Thymus (tissue), 11 donors: ENCODE results near the gene GPR32. TPM values are rescaled to one million over a fixed set of nuclear protein-coding genes. Genes with fewer than 3 reads are reported as not detected.

Experiments
- DNase-seq, 9 donors: peaks; one replicate each; pipeline ENCODE4 v3.0.0-alpha.2; 2013; ENCODE audit warnings: low spot score in 9 of 9, low read depth in 6 of 9, missing footprints in 1 of 9
- H3K27ac ChIP-seq, 2 donors: one replicate each; pipeline ENCODE4 v1.5.1; 2013; ENCODE audit warnings: control low read depth in 1 of 2, low read depth in 1 of 2, low read length in 1 of 2, mild to moderate bottlenecking in 1 of 2, moderate library complexity in 1 of 2
- H3K27me3 ChIP-seq, 2 donors: one replicate each; pipeline ENCODE4 v1.5.1; 2013; ENCODE audit warnings: low read length in 1 of 2; ENCODE audit not compliant: control insufficient read depth in 2 of 2, insufficient read depth in 1 of 2
- H3K36me3 ChIP-seq, 2 donors: one replicate each; pipeline ENCODE4 v1.5.1; 2013; ENCODE audit warnings: low read length in 1 of 2, mild to moderate bottlenecking in 1 of 2, moderate library complexity in 1 of 2; ENCODE audit not compliant: control insufficient read depth in 2 of 2, insufficient read depth in 2 of 2
- H3K4me1 ChIP-seq, 2 donors: one replicate each; pipeline ENCODE4 v1.5.1; 2013; ENCODE audit warnings: low read length in 2 of 2; ENCODE audit not compliant: control insufficient read depth in 2 of 2, insufficient read depth in 2 of 2
- H3K4me3 ChIP-seq, 2 donors: one replicate each; pipeline ENCODE4 v1.5.1; 2013; ENCODE audit warnings: low read length in 2 of 2, control low read depth in 1 of 2, mild to moderate bottlenecking in 1 of 2
- H3K9me3 ChIP-seq, 2 donors: one replicate each; pipeline ENCODE4 v1.5.1; 2013; ENCODE audit warnings: low read length in 1 of 2, mild to moderate bottlenecking in 1 of 2; ENCODE audit not compliant: control insufficient read depth in 2 of 2, insufficient read depth in 1 of 2
- WGBS: extraction: QIAGEN DNeasy Blood & Tissue Kit; methylation state at CpG from one replicate; pipeline ENCODE4 v1.1.7; 2013; 5-methylcytosine and 5-hydroxymethylcytosine counted together
- polyA plus RNA-seq: library from polyadenylated mRNA; stranded (reverse); fragments of 200-250 nt; gene quantifications from one replicate; pipeline ENCODE4 v1.2.3, GENCODE V29; 2013
- total RNA-seq: library from RNA; stranded (reverse); fragments of 120-200 nt; gene quantifications from one replicate; pipeline ENCODE4 v1.2.4, GENCODE V29; 2013
- donor health status: healthy.

The GPR32 gene
- total and polyA plus RNA-seq, 2 donors: 0.07 TPM; not detected in 1

- Histone ChIP-seq H3K9me3 (no peaks in the 10 kb centered on the region), H3K36me3 (peaks cover 37 to 42% of the 10 kb centered on the region in 2 donors), H3K27me3 (peaks cover 0 to 7% of the 10 kb centered on the region in 2 donors), H3K4me1 (peaks cover 0 to 10% of the 10 kb centered on the region in 2 donors), H3K4me3 (no peak overlapping the region), H3K27ac (no peak overlapping the region)
- WGBS: 77% methylated on average over 18 of the region's 18 CpGs
- no peak for DNase-seq
Observed at GRCh38 chr19:50794876-50795663, 24.8 kb downstream of the GPR32 start.

GRCh38 chr19:50795664-50796073, 25.4 kb downstream of the GPR32 start:
- WGBS: 82% methylated on average over 4 of the region's 4 CpGs
- peaks cover 41 to 45% of the 10 kb centered on the region in 2 donors for H3K36me3 ChIP-seq

GRCh38 chr19:50796128-50796633, 25.9 kb downstream of the GPR32 start:
- Histone ChIP-seq H3K4me1 (peaks cover 0 to 10% of the 10 kb centered on the region in 2 donors), H3K9me3 (no peaks in the 10 kb centered on the region), H3K4me3 (no peak overlapping the region), H3K27ac (no peak overlapping the region), H3K36me3 (peaks cover 46 to 48% of the 10 kb centered on the region in 2 donors), H3K27me3 (peaks cover 0 to 7% of the 10 kb centered on the region in 2 donors)
- no peak for DNase-seq
- 94% methylated on average over 9 of the region's 9 CpGs for WGBS

More at GRCh38 chr19:50795664-50796073, 25.4 kb downstream of the GPR32 start:
- H3K4me3 ChIP-seq: no peak overlapping the region
- no peak for DNase-seq
- peaks cover 0 to 10% of the 10 kb centered on the region in 2 donors for H3K4me1 ChIP-seq
- no peaks in the 10 kb centered on the region for H3K9me3 ChIP-seq
- peaks cover 0 to 7% of the 10 kb centered on the region in 2 donors for H3K27me3 ChIP-seq
- no peak overlapping the region for H3K27ac ChIP-seq

- Histone ChIP-seq H3K27ac (no peak overlapping the region), H3K36me3 (peaks cover 48% of the 10 kb centered on the region in 2 donors), H3K4me1 (peaks cover under 1 to 10% of the 10 kb centered on the region in 2 donors), H3K27me3 (peaks cover 0 to 7% of the 10 kb centered on the region in 2 donors), H3K9me3 (no peaks in the 10 kb centered on the region), H3K4me3 (no peak overlapping the region)
- no peak for DNase-seq
- 95% methylated on average over 8 of the region's 8 CpGs for WGBS
Observed at GRCh38 chr19:50796634-50797428, 26.6 kb downstream of the GPR32 start.

GRCh38 chr19:50797429-50797780, 27.1 kb downstream of the GPR32 start:
- Histone ChIP-seq H3K27me3 (peaks cover 0 to 7% of the 10 kb centered on the region in 2 donors), H3K9me3 (no peaks in the 10 kb centered on the region), H3K4me1 (peaks cover 3 to 10% of the 10 kb centered on the region in 2 donors), H3K4me3 (no peak overlapping the region), H3K27ac (no peak overlapping the region), H3K36me3 (peaks cover 51 to 54% of the 10 kb centered on the region in 2 donors)
- no peak for DNase-seq
- WGBS: 96% methylated on average over 7 of the region's 7 CpGs

- H3K4me1 ChIP-seq: peaks cover 7 to 16% of the 10 kb centered on the region in 2 donors
- H3K4me3 ChIP-seq: no peak overlapping the region
- whole genome bisulfite sequencing: 98% methylated on average over 18 of the region's 18 CpGs
- no peak for DNase-seq
- H3K36me3 ChIP-seq: peaks cover 51 to 54% of the 10 kb centered on the region in 2 donors
- H3K27ac ChIP-seq: no peak overlapping the region
- H3K9me3 ChIP-seq: no peaks in the 10 kb centered on the region
- H3K27me3 ChIP-seq: peaks cover 0 to 7% of the 10 kb centered on the region in 2 donors
Observed at GRCh38 chr19:50797781-50798658, 27.8 kb downstream of the GPR32 start.

GRCh38 chr19:50798659-50799546, 28.6 kb downstream of the GPR32 start:
- DNase-seq: no peak
- no peak overlapping the region for H3K4me3 ChIP-seq
- H3K36me3 ChIP-seq: peaks cover 51 to 54% of the 10 kb centered on the region in 2 donors

GRCh38 chr19:50799547-50799851, 29.2 kb downstream of the GPR32 start:
- Histone ChIP-seq H3K36me3 (peaks cover 51 to 54% of the 10 kb centered on the region in 2 donors), H3K27me3 (no peaks in the 10 kb centered on the region), H3K4me3 (no peak overlapping the region), H3K9me3 (no peaks in the 10 kb centered on the region), H3K4me1 (peaks cover 14 to 17% of the 10 kb centered on the region in 2 donors), H3K27ac (peak overlapping the region in 1 of 2 donors; percentile 11)
- WGBS: 96% methylated on average over 3 of the region's 3 CpGs
- DNase-seq: no peak

More at GRCh38 chr19:50798659-50799546, 28.6 kb downstream of the GPR32 start:
- H3K27me3 ChIP-seq: peaks cover 0 to 2% of the 10 kb centered on the region in 2 donors
- 96% methylated on average over 21 of the region's 21 CpGs for WGBS
- no peaks in the 10 kb centered on the region for H3K9me3 ChIP-seq
- H3K4me1 ChIP-seq: peaks cover 14 to 20% of the 10 kb centered on the region in 2 donors
- peak overlapping the region in 1 of 2 donors; percentile 11 for H3K27ac ChIP-seq
